Panc1 (cell line): ENCODE results near the gene DBF4B. TPM values are rescaled to one million over a fixed set of nuclear protein-coding genes. Genes with fewer than 3 reads are reported as not detected.

Experiments
- ATAC-seq: fragments of 200-7000 bp; cut with Tn5 transposase; 2 replicates; pipeline ENCODE4 v1.9.1; 2020; ENCODE audit warnings: mild to moderate bottlenecking, moderate library complexity
- BruUV-seq: library from RNA; stranded (reverse); fragments of 400-500 nt; replicated peaks from 2 replicates; lab custom pipeline; 2021; lab: Mats Ljungman, UMichigan
- CTCF ChIA-PET: fragments of 300-600 bp; sonication (Branson Sonifier 250); formaldehyde crosslinking; loops from one replicate; lab custom pipeline; 2022; ENCODE audit warnings: antibody characterized with exemption; lab: Charles Lee
- POLR2A ChIA-PET: fragments of 300-600 bp; sonication (Branson Sonifier 250); formaldehyde crosslinking; loops from one replicate; lab custom pipeline; 2022; ENCODE audit warnings: antibody characterized with exemption; lab: Charles Lee
- DNase-seq: peaks from one replicate; pipeline ENCODE4 v3.0.0-alpha.2; 2010; ENCODE audit warnings: low read depth, low spot score
- H3K27ac ChIP-seq: 2 replicates; pipeline ENCODE4 v1.5.1; 2011; ENCODE audit warnings: mild to moderate bottlenecking, low read length, inconsistent platforms
- H3K27me3 ChIP-seq: fragments of 200-500 bp; sonication (Bioruptor generic); 2 replicates; pipeline ENCODE4 v1.6.0; 2014; ENCODE audit warnings: low read length, inconsistent platforms; ENCODE audit not compliant: control insufficient read depth, insufficient read depth
- H3K36me3 ChIP-seq: fragments of 200-500 bp; sonication (Bioruptor generic); 2 replicates; pipeline ENCODE4 v1.5.1; 2014; ENCODE audit warnings: inconsistent platforms, mild to moderate bottlenecking, low read length, moderate library complexity; ENCODE audit not compliant: control insufficient read depth, insufficient read depth
- H3K4me1 ChIP-seq: 2 replicates; pipeline ENCODE4 v1.5.1; 2011; ENCODE audit warnings: inconsistent platforms, mild to moderate bottlenecking, low read length, moderate library complexity; ENCODE audit not compliant: control insufficient read depth, insufficient read depth
- H3K4me3 ChIP-seq, 2 experiments: 2 replicates each; pipeline ENCODE4 v1.5.1; 2011 to 2012; ENCODE audit warnings: low read depth in 2 of 2, low read length in 2 of 2, mild to moderate bottlenecking in 2 of 2, inconsistent platforms in 1 of 2, moderate library complexity in 1 of 2
- H3K9me3 ChIP-seq: fragments of 200-500 bp; sonication (Bioruptor generic); 2 replicates; pipeline ENCODE4 v1.5.1; 2014; ENCODE audit warnings: low read depth, mild to moderate bottlenecking, inconsistent platforms, low read length, moderate library complexity; ENCODE audit not compliant: control insufficient read depth, insufficient read depth
- CTCF ChIP-seq: fragments of 450-650 bp; IDR thresholded peaks from 2 replicates; pipeline ENCODE4 v1.5.1; 2017; ENCODE audit warnings: mild to moderate bottlenecking
- POLR2AphosphoS5 ChIP-seq: IDR thresholded peaks from 2 replicates; pipeline ENCODE4 v1.6.1; 2012; ENCODE audit warnings: mild to moderate bottlenecking, low read depth, low read length, moderate library complexity
- REST ChIP-seq, 2 experiments: IDR thresholded peaks; 2 replicates each; pipeline ENCODE4 v1.6.1; 2011 to 2012; ENCODE audit warnings: low read depth in 2 of 2, control low read depth in 1 of 2, low read length in 1 of 2, mild to moderate bottlenecking in 1 of 2, moderate library complexity in 1 of 2; ENCODE audit not compliant: insufficient read depth in 1 of 2
- SIN3A ChIP-seq: IDR thresholded peaks from 2 replicates; pipeline ENCODE4 v1.6.1; 2012; ENCODE audit warnings: low read depth, mild to moderate bottlenecking, low read length, moderate library complexity, borderline replicate concordance; ENCODE audit not compliant: insufficient read depth
- TCF7L2 ChIP-seq: IDR thresholded peaks from 2 replicates; pipeline ENCODE4 v1.6.1; 2011; ENCODE audit warnings: mild to moderate bottlenecking, low read depth, low read length, inconsistent platforms
- in situ Hi-C: cut with HindIII; loops from 2 replicates; pipeline ENCODE4 v1.10.0; 2016; ENCODE audit warnings: low sequenced_read_pairs, low pct_unique_long_range_greater_than_20kb
- intact Hi-C: fragments of 100-400 bp; cut with micrococcal nuclease; formaldehyde crosslinking; loops from one replicate; pipeline ENCODE4 v1.10.0; 2022; ENCODE audit not compliant: unreplicated experiment
- total RNA-seq: library from RNA; stranded (reverse); gene quantifications from one replicate; pipeline ENCODE4 v1.2.1, GENCODE V29; 2021; ENCODE audit not compliant: unreplicated experiment

Gene DBF4B
- total RNA-seq, 1 experiment from 2014 or later = 24.0 TPM

- H3K9me3 ChIP-seq = no peaks in the 10 kb centered on the region
- DNase-seq = no peak
- H3K4me1 ChIP-seq = peaks cover 3% of the 10 kb centered on the region
- H3K27me3 ChIP-seq = no peaks in the 10 kb centered on the region
- H3K36me3 ChIP-seq = no peaks in the 10 kb centered on the region
- TF ChIP-seq CTCF = peak; percentile 96
- TF ChIP-seq POLR2AphosphoS5 = no peak
- 0 out of 4 replicates have a peak, but pooled peaks of 1 of the 2 experiments have one; percentile 46 for TF ChIP-seq REST (IDR thresholded peaks at IDR 0.05; ENCODE audit: insufficient read depth in 1 of 2, low read depth in 2 of 2, low read length in 1 of 2)
- TF ChIP-seq TCF7L2 = no peak
- ChIA-PET POLR2A (no interaction called here), CTCF (no interaction called here)
- intact Hi-C loops (loop anchor here (5.0 kb wide), 1 partner anchor 93 kb away; no protein-coding TSS in a partner anchor), in situ Hi-C loops (no loop called here)
- peak overlapping the region; percentile 58 to 65 for H3K4me3 ChIP-seq
- no peak overlapping the region for H3K27ac ChIP-seq
- no TSS peak for BruUV-seq
- ATAC-seq = peak; percentile 68
Observed at GRCh38 chr17:44774271-44775135, 66.0 kb downstream of the DBF4B start.

- no TSS peak for BruUV-seq
- no peaks in the 10 kb centered on the region for H3K36me3 ChIP-seq
- peak overlapping the region; percentile 58 to 65 for H3K4me3 ChIP-seq
- no peak for DNase-seq
- H3K9me3 ChIP-seq = no peaks in the 10 kb centered on the region
- in situ Hi-C loops = no loop called here
- H3K4me1 ChIP-seq = peaks cover 3% of the 10 kb centered on the region
- H3K27ac ChIP-seq = no peak overlapping the region
- ChIA-PET POLR2A (no interaction called here), CTCF (interaction anchor here (0.5 to 0.7 kb wide), 4 partner anchors 19 to 95 kb away, joined by 4 to 8 read pairs (median 5); no protein-coding TSS in a partner anchor)
- H3K27me3 ChIP-seq = no peaks in the 10 kb centered on the region
- intact Hi-C loops = loop anchor here (5.0 kb wide), 1 partner anchor 92 kb away; no protein-coding TSS in a partner anchor
- 0 out of 2 replicates have a peak, but pooled peaks have one; percentile 53 for TF ChIP-seq SIN3A
- TF ChIP-seq CTCF = peak; percentile 25
- no peak for TF ChIP-seq POLR2AphosphoS5
- peak; percentile 90 for ATAC-seq
Observed at GRCh38 chr17:44775136-44775837, 66.8 kb downstream of the DBF4B start.
